GM13976 (cell line): Measurements from ENCODE around the gene NPEPL1.
"Not testable (repeated sequence)": the region's sequence is repeated elsewhere in the genome, so short reads cannot be mapped to it uniquely, and the experiment has no call there.

Source experiments
- DNase-seq: peaks from one replicate; pipeline ENCODE4 v3.0.0; 2012; ENCODE audit warnings: low spot score
- in situ Hi-C: fragments of 300-500 bp; cut with MboI; formaldehyde crosslinking; loops from one replicate; pipeline ENCODE4 v1.12.0; 2022; ENCODE audit warnings: low sequenced_read_pairs, mixed read lengths, inconsistent platforms; ENCODE audit not compliant: unreplicated experiment
- TF ChIP-seq, protein P1 (sequence below): IDR thresholded peaks from 2 replicates; pipeline ENCODE4 v1.5.1; 2012; ENCODE audit warnings: borderline replicate concordance, mild to moderate bottlenecking; ENCODE audit not compliant: insufficient read depth; ENCODE audit errors: extremely low read depth, missing control alignments, control extremely low read depth

Gene NPEPL1, protein sequence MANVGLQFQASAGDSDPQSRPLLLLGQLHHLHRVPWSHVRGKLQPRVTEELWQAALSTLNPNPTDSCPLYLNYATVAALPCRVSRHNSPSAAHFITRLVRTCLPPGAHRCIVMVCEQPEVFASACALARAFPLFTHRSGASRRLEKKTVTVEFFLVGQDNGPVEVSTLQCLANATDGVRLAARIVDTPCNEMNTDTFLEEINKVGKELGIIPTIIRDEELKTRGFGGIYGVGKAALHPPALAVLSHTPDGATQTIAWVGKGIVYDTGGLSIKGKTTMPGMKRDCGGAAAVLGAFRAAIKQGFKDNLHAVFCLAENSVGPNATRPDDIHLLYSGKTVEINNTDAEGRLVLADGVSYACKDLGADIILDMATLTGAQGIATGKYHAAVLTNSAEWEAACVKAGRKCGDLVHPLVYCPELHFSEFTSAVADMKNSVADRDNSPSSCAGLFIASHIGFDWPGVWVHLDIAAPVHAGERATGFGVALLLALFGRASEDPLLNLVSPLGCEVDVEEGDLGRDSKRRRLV

DNA sequence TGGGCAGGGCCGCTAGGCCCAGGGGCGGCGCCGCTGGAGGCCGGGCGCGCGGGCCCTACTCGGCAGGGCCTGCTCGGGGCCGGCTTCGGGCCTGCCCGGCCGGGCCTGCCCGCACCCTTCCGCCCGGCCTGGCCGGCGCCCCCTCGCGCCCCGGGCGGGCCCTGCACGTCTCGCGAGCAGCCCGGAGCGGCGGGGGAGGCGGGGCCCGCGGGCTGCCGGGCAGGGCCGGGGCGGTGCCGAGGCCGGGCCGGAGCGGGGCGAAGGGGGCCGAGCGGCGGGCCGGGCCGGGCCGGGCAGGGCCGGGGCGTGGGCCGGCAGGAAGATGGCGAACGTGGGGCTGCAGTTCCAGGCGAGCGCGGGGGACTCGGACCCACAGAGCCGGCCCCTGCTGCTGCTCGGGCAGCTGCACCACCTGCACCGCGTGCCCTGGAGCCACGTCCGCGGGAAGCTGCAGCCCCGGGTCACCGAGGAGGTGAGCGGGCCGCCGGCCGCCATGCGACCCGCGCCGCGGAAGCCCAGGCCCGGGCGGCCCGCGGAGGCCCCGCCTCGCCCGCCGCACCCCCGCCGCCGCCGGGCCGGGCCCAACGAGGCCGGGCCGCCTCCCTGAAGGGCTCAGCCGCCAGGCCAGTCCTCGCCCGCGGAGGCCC, at the start of gene NPEPL1:
Gene NPEPL1 (plus strand): TSS at position 222 of the 647 bp plus-strand sequence. CDS start 101 bp downstream, at position 323.
- in situ Hi-C loops, result no loop called here
- peak; percentile 97 for DNase-seq
- TF ChIP-seq, protein P1, sequence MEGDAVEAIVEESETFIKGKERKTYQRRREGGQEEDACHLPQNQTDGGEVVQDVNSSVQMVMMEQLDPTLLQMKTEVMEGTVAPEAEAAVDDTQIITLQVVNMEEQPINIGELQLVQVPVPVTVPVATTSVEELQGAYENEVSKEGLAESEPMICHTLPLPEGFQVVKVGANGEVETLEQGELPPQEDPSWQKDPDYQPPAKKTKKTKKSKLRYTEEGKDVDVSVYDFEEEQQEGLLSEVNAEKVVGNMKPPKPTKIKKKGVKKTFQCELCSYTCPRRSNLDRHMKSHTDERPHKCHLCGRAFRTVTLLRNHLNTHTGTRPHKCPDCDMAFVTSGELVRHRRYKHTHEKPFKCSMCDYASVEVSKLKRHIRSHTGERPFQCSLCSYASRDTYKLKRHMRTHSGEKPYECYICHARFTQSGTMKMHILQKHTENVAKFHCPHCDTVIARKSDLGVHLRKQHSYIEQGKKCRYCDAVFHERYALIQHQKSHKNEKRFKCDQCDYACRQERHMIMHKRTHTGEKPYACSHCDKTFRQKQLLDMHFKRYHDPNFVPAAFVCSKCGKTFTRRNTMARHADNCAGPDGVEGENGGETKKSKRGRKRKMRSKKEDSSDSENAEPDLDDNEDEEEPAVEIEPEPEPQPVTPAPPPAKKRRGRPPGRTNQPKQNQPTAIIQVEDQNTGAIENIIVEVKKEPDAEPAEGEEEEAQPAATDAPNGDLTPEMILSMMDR, result peak; percentile 67

DNA sequence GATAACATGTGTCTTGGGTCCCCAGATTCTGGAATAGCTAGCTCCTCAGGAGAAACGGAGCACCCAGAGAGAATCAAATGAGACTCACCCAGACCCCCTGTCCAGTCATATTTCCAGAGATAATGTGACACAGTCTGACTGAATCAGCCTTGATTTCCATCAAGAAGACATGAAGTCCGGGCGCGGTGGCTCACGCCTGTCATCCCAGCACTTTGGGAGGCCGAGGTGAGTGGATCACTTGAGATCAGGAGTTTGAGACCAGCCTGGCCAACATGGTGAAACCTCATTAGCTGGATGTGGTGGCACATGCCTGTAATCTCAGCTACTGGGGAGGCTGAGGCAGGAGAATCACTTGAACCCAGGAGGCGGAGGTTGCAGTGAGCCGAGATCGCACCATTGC, 49.7 kb upstream of the NPEPL1 start:
- in situ Hi-C loops, result loop anchor here (25.0 kb wide), 1 partner anchor 406 kb away; the partner anchor contains the start of gene ANKRD60
- DNase-seq, result not testable (repeated sequence)

DNA sequence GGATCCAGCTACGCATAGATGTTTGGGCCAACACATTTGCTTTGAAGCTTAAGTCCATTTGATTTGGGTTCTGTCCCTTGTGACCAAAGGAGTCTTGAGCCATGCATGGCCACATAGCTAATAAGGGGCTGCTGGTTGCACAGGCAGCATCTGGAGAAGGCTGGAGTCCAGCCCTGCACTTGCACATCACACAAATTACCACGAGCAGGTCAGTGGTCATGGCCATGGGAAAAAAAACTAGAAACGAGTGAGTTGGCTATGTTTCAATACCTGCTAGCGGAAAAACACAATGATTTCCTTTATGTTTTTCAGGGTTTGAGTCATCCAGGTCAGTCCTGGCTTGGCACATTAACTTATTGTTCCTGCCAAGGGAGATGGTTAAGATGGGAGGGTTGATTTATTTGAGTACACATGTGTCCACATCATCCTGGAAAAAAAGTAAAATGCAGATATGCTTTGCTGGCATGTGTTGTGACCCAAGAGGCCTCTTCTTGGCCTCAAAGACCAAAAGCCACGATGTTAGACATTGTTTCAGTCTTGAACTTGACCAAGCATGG, 47.1 kb upstream of the NPEPL1 start:
- TF ChIP-seq, protein P1, result no peak
- in situ Hi-C loops, result loop anchor here (25.0 kb wide), 1 partner anchor 408 kb away; the partner anchor contains the start of gene ANKRD60
- no peak for DNase-seq

DNA sequence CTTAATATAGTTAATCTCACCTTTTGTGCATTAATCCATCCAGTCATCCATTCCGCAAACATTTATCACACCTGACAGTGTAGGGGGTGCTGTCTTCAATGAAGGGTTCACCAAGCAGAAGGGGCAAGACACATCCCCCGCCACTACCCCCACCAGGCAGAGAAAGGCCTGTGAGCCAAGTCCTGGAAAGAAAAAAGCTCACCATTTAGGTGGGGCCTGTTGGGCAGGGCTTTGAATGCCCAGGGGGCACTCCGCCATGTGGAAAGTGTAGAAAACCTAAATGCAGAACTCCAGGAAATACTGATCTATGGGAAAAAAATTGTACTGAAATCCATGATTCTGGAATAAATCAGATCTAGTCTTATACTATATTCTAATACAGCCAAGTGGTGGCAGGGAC, 46.3 kb upstream of the NPEPL1 start:
- TF ChIP-seq, protein P1, result no peak
- DNase-seq, result no peak
- in situ Hi-C loops, result loop anchor here (25.0 kb wide), 1 partner anchor 409 kb away; the partner anchor contains the start of gene ANKRD60

DNA sequence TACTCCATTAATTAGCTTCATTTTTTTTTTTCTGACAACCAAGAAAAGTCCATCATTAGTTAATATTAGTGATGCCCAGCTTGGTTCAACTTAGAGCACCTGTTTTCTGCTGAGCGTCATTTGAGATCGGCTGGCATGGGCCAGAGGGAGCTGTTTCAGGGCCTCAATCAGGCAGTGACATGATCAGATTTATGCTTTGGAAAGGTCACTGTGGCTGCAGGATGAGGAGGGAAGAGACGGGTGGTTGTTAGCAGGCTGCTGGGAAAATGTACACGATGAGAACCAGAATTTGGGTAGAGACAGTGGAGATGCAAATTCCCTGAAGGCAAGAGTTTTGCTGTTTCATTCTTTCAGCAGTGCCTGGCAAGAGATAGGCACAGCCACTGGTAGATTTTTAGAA, 45.9 kb upstream of the NPEPL1 start:
- TF ChIP-seq, protein P1, result no peak
- in situ Hi-C loops, result loop anchor here (25.0 kb wide), 1 partner anchor 409 kb away; the partner anchor contains the start of gene ANKRD60
- DNase-seq, result no peak

DNA sequence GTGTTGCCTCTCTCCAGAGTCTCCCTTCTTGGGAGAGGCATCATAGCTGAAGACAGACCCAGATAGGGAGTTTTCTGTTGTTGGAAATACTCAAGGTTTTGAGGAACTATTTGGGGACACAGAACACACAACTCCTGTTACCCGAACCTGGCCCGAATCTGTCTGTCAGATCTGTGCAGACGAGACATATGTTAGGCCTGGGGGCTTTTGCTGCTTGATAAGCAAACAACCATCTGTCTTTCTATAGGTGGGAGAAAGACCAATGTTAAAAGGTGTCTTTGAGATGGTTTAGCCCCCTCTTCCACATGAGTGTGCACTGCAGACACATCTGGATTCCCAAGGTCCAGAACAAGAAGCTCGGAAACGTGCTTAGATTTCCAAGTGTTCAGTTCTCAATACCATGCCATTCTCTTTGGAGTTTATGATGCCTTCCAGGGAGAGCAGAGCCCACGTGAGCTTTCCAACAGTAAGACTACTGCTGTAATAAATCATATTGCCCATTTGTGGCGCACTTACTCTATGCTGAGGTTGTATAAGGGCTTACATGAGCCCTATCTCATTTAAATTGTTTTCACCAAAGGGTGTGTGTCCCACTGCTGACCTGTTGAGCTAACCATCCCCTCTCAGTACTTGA, 45.3 kb upstream of the NPEPL1 start:
- no peak for DNase-seq
- TF ChIP-seq, protein P1, result peak; percentile 9
- in situ Hi-C loops, result loop anchor here (25.0 kb wide), 1 partner anchor 410 kb away; the partner anchor contains the start of gene ANKRD60
